HS-5 (cell line): Measurements from ENCODE around the gene PCSK5.
A peak's percentile ranks its signal among the peaks of the same experiment; 100 is the strongest.
"Not testable (repeated sequence)": the region's sequence is repeated elsewhere in the genome, so short reads cannot be mapped to it uniquely, and the experiment has no call there.

Source experiments
- DNase-seq: peaks from one replicate; pipeline ENCODE4 v3.0.0-alpha.2; 2012; ENCODE audit warnings: low read depth

The PCSK5 gene

DNA sequence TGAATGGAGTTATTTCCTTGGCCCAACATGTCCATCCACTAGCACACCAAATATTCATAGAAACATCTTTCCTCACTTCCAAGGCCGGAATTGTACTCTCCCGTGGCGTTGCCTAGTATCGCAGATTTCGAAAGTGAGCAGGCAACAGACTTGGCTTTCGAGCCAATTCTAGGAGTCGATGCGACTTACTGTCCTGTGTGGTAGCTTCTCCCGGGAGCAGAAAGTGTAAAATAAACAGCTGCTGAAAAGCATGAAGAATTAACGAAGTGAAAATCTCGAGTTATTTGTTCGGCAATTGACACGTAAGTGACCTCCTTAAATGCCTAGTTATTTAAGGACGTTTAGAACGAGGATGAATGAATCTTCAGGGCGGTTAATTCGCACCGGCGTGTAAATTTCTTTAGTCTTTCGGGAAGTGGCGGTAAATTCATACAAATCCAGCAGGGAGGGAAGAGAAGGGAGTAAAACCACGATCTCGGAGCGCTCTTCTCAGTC is 449 bp upstream of the PCSK5 start:
- DNase-seq = peak; percentile 62

DNA sequence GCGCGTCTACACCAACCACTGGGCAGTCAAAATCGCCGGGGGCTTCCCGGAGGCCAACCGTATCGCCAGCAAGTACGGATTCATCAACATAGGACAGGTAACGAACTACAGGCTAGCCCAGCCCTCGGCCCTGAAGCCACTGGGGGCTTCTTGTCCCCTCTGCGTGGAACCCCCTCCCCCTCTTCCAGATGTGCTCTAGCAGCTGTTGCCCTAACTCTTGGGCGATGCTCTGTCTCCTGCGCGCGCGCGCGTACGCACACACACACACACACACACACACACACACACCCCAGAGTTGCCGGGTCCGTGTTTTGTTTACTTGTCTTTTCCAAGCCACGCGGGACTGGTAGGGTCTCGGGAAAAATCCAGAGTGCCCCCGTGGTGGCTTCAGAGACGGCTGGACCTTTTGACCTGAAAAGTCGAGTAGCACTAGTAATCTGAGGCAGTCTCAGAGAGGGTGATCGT is 836 bp downstream of the PCSK5 start:
- DNase-seq = peak; percentile 9

DNA sequence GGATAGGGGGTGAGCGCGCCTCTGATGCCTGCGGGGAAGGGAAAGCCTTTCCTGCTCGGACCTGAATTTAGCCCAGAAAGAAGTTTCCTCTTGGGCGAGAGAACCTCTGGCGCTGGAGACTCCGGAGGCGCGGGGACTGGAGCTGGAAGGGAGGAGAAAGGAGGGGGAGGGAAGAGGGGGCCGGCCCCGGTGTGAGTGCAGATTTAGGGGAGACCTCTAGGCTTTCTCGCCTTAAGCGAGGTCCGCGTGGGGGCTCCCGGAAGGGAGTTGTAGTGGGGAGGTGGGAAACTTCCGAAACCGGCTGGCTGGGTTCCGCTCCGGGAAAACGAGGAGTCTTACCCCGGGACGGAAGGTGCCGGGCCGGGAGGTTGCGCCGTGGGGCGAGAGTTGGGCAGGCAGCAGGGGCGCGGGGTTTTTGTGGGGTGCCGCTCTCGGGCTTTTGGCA is 1.3 kb downstream of the PCSK5 start:
- DNase-seq = no peak

DNA sequence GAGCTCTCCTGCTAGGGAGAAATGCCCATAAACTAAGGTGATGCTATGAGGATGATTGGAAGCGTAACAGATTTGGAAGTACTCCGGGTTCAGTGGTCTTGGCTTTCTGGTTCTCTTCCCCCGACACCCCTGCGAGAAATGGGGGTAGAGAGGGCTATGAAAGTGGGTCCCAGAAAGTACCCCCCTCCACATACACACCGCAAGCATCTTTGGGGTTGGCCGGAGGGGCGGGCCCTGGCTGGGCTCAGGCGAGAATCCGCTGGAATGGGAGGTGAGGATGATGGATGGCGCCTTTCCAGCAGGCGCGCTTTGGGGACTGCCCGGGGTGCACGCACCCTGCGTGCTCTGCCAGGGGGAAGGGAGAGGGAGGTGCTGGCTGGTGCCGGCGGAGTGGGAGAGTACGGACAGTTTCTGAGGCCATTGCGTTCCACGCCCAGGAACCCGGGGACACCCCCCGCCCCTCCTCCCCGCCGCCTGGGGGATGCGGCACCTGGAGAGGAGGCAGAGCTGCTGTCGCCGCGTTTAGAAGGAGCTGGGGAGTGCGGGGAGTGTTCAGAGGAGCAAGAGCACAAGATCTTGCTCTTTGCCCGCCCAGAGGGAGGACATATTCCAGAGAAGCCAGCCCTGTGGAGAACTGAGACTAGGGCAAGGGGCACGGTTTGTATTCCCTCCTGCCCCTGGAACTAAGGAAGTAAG is 1.9 kb downstream of the PCSK5 start:
- DNase-seq = no peak

DNA sequence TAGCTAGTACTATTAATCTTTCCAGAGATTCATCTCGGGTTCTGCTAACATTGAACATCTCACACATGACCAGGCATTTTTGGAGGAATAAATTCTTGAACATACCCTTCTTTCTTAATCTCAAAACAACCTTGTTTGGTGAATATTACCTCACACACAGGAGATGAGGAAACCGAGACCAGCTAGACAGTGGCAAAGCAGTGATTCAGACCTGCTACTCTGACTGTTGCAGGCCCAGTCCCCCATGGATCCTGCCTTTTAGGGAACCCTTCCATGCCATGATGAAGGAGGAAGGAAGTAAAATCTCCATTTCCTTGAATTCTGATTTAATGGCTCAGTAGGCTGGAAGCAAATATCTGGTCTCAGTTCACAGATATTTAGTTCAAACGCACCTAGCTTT is 2.6 kb downstream of the PCSK5 start:
- no peak for DNase-seq

DNA sequence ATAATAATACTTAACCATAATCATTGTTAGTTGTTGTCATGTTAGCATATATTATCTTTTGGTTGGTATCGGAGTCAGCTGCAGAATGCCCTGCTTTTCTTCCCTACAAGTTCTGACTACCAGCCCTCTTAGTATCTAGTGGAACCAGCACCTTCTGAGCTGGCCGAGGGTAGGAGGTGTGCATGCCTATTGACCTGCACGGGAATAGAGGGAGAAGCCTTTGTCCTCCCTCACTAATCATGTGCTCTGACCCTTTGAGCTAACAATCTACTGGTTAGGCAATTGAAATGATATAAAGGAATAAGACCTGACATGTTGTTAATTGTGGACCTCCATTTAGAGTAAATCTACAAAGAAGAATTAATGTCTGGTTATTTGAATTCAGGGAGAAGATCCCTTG is 4.1 kb downstream of the PCSK5 start:
- DNase-seq = no peak

DNA sequence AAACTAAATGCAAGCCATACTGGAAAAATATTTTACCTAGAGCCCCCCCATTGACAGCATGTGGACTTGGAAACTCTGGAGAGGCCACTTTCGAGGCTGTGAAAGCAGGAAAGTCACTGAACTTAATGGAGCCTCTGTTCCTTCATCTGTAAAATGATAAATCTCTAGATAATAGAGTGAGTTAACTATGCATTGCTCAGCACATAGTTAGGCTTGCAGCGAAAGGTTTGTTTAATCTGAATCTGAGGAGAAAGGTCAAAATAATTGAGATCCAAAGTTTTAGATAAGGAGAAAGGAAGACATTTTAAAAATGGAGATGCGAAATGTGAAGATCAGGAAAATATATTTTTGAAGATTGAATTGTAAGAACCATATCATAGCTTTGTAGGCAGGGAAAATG is 4.6 kb downstream of the PCSK5 start:
- DNase-seq = no peak

DNA sequence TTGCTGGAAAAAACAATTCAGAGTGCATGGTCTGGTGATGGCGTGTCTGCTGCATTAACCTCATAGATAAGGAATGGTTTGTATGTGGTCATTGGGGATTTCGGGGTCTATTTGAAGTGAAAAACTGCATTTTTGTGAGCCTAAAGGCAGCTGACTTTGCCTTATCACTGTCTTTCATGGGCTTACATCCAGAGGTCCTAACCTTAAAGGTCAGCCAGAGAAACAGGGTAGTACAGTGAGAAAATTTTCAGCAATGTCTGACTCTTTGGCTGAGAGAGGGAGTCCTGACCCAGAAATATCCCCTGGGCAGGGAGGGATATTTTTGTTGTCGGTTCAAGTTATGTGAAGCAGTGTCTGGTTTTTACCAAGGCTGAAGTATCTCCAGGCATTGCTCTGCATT is 5.7 kb downstream of the PCSK5 start:
- no peak for DNase-seq

DNA sequence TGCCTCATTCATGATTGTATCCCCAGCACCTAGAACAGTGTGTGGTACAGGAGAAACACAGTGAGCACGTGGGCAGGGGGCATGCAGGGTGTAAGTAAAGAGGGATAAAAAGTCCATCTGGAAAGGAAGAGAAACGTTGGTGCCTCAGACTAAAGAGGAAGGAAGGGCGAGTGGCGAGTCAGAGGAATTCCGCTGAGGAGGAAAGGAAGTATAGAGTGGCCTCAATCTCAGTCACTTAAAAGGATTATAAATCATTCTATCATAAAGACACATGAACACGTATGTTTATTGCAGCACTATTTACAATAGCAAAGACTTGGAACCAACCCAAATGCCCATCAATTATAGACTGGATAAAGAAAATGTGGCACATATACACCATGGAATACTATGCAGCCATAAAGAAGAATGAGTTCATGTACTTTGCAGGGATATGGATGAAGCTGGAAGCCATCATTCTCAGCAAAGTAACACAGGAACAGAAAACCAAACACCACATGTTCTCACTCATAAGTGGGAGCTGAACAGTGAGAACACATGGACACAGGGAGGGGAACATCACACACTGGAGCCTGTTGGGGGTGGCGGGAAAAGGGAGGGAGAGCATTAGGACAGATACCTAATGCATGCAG is 10.5 kb downstream of the PCSK5 start:
- not testable (repeated sequence) for DNase-seq

DNA sequence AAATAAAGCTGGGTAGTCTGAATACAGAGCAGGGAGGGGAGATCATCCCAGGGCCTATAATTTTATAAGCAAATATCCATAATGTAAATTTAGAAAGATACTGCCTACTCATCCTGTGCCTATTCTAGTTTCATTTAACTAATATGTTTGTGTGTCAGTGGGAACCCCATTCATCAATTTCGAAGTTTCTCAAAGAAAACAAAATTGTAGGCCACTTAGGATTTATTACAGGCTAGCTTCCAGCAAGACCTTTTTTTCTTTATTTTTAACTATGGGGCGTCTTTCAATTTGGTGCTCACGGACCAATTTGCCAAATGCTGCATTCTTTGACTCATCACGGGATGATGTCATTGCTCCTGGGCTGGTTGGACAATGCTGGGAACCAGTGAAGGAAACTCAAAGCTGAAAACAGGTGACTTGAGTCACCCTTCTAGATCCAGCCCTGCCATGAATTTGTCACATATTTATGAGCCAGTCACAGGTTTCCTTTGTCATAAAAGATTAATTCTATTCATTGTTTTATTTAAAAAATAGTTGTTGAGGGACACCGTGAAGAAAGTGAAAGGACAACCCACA is 13.4 kb downstream of the PCSK5 start:
- DNase-seq = peak; percentile 54

DNA sequence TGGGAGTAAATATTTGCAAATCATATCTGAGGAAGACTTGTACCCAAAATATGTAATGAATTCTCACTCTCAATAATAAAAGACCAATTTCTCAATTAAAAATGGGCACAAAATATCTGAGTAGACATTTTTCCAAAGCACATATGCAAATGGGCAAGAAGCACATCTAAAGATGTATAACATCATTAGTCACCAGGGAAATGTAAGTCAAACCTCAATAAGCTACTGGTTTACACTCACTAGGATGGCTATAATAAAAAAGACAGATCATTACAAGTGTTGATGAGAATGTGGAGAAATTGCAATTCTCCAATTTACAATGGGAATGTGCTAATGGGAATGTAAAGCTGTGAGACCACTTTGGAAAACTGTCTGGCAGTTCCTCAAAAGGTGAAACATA is 13.9 kb downstream of the PCSK5 start:
- no peak for DNase-seq

DNA sequence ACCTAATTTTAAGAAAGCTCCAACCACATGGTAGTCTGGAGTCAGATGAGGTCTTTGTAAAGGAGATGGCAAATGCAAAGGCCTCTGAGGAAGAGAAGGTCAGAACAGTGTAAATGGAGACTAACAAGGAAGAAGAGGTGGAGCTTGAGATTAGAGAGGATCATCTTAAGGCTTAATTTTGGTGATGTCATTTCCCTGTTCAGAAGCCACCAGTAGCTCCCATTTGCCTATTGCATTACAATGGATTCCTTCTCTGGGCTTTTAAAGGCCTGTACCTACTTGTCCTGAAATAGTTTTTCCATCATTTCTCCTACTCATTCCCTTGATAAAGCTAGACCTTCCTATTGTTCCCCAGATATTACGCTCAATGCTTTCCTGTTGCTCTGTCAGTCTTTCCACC is 16.1 kb downstream of the PCSK5 start:
- DNase-seq = no peak

DNA sequence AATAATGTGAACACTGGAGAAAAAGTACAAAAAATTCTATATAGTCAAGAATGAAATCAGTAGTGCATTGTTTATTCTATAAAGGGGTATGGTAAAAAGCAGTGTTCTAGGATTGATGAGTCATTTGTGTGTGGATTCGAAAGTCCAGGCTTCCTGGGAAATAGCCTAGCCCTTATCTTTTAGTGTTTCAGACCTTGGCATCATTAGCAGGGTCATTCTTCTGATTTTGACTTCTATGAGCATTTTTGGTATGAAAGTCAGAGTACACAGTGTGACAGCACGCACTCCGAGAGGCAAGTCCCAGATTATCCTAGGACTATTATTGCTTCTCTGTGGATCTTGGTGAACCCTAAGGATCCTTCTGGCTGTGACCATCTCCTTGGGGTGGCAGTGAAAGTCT is 16.9 kb downstream of the PCSK5 start:
- no peak for DNase-seq

DNA sequence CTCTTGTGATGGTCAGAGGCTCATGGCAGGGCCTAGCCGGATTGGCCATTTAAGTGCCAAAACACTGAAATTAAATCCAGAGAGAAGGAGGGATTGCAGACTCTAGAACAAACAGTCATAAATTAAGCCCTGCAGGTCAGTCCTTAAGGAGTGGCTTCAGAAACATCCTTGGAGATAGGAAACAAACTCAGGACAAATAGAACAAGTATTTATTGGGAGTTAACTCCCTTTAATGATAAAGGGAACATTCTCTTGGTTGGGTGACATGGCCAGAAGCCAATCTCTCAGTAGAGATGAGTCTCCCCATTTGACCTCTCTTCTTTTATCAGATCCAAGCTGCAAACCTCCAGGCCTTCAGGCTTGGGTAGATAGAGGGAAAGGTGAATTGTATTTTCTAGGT is 17.4 kb downstream of the PCSK5 start:
- DNase-seq = no peak

DNA sequence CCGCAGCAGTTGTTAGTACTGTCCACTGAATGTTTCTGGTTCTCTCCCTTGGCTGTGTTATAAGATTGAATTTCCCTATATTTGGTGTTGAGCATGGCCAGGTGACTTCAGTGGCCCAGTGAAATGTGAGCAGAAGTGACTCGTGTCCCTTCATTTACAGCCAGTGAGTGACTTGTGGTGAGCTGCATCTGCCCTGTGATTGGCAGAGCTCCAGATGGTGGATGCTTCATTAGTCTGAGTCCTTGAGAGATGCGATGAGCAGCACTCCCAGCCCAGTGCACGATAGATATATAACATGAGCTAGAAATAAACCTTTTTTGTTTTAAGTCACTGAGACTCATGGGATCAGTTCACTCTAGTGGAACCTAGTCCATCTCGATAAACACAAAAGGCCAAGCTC is 19.3 kb downstream of the PCSK5 start:
- DNase-seq = no peak

DNA sequence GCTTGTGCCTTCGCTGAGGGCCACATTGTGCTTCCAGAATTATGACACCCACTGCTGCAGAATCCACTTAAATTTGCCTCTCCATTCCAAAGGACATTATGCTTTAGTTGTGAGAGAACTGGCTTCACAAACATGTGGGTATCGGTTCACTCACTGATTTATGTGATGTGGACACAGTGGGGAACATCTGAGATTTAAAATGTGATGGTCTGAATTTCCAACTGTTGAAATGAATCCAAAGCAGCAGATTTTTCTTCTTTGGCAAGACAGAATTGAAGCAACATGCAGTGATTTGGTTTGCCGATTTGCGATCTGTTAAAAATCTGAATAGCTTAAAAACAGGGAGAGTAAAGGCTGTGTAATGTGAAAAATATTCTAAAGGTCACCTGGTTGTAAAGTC is 20.3 kb downstream of the PCSK5 start:
- DNase-seq = no peak

DNA sequence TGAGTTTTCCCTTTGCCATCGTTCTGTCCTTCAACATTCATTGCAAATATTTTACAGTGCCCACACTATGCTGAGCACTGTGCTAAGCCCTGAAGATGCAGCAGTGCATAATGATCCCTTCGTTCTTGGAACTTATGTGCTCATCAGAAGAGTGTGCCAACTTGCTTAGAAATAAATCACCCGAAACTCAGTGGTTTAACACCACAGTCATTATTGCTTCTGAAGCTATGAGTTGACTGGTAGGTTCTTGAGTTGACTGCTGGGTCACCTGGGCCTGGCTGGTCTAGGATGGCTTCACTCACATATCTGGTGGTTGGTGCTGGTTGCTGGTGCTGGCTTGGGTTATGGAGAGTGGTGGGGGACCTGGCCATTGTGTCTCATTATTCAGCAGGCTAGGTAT is 20.9 kb downstream of the PCSK5 start:
- no peak for DNase-seq

DNA sequence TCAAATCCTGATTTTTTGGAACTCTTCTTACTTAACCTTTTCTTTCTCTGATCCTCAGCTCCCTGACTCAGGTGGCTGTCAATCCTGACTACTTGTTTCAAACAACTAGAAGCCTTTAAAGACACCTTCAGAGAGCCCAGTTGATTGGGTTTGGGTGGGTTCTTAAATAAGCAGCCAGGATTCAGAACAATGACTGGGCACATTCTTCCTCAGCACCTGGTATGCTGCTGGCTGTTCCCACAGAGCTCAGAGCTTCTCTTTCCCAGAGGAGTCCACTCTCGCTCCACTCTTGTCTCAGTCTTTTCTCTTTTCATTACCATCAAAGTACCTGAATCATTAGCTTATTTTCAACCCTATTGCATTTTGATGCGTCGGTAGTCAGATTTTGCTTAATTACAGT is 22.5 kb downstream of the PCSK5 start:
- DNase-seq = no peak

DNA sequence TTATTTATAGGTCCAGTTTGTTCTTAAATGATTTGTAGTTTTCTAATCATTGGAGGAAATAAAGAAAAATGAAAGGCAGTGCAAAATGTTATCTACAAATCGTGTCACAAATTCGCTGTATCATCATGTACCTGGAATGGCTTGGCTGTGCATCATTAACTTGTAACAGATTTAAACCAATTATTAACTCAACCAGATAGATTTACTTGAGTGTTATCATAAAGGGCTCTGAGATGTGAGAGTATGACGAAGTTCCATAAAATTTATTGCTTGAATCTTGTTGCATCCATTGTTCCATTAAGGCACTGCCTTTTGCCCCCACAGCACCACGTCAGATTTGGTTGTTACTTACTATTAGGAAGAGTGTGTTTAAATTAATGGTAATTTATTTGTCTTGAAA is 23.5 kb downstream of the PCSK5 start:
- no peak for DNase-seq

DNA sequence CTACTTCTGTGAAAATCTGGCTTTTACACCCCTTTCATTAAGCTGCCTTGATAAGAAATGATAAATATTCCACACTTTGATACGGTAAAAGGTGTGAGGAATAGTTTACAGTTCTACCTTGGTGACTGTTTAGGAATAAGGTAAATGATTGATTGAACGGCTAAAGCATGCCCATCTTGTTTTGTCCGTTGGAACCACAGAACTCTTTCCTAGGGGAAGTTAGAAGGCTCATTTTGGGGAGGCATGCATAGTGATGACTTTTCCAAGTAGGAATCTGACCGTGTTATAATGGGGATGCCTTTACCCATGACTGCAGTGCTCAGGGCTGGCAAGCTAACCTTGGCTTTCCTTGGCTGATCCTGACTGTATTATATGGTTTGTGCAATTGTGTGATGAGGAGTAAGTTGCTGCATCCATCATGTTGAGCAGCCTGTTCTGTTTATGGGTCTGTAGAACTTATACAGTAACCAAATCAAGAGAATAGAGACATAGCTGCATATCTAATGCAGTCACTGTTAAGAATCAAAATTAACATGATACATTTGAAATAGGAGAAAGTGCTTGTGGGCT is 24.5 kb downstream of the PCSK5 start:
- DNase-seq = no peak

DNA sequence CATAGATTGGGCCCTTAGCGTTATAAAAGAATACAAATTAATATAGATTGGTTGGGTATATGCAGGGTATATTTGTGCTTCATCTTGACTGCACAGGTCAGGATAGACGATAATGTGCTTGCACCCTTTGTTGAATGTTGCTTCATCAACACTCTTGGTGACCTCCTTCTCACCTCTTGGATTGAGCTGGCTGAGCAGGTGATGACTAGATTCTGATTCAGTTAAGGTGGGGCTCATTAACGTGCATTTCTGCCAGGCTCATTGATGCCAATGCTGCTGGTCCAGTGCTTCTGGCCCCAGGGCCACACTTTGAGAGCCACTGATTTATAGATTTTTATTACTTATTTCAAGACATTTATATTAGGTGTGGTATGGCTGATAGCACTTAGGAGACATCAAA is 27.7 kb downstream of the PCSK5 start:
- DNase-seq = no peak

DNA sequence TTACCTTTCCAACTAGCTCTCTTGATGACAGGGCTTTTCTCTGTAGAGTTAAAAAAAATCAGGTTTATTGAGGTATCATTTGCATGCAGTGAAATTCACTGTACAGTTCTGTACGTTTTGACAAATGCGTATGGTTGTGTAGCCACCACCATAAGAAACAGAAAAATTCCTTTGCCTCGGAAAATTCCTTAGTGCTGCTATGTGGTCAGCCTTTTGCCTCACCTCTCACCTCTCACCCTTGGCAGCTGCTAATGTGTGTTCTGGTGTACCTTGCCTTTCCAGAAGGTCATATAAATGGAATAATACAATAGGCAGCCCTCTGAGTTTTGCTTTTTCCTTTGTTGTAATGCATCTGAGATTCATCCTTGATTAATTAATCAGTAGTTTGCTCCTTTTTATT is 28.4 kb downstream of the PCSK5 start:
- DNase-seq = no peak
